ENCODE measurements around the gene DLL1. TPM values are rescaled to one million over a fixed set of nuclear protein-coding genes. Genes with fewer than 3 reads are reported as not detected.

Gene DLL1
- total and polyA plus RNA-seq, 9 of the 15 experiments (the other 6 are each of a cell fraction or from before 2014, with no cell fraction given) = not detected

DNA sequence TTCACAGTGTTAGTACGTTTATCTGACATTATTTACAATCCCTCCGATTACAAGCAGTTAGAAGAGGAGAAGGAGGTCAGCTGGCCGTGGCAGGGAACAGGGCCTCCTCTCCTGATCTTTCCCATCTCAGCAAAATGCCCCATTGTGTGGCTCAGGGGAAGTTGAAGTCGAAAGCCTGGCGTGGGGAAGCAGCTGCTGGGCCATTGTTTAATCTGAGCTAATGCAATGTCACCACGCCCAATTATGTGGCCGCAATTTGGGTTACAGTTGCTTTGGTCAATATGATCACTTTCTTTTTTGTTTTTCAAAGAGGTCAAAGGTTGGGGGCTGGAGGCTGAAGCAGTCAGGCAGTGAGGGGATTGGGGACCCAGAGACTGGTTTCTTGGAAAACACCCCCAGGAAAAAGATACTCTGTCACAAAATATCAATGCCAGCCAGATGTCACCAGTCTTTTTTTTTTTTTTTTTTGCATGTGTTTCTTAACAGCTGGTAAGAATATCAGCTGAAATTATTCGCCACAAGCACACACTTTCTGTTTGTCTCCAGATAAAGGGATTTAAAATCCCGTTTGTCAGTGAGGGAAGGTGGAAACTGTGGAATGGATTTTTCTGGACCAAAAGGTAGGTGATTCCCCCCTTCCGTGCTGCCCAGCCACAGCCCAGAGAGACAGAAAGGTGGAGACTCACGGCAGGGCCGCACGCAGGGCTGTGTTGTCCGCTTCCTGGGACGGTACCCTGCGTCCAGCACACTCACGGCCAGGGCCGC is 24.6 kb downstream of the DLL1 start (continued):
- TF ChIP-seq, protein P1, sequence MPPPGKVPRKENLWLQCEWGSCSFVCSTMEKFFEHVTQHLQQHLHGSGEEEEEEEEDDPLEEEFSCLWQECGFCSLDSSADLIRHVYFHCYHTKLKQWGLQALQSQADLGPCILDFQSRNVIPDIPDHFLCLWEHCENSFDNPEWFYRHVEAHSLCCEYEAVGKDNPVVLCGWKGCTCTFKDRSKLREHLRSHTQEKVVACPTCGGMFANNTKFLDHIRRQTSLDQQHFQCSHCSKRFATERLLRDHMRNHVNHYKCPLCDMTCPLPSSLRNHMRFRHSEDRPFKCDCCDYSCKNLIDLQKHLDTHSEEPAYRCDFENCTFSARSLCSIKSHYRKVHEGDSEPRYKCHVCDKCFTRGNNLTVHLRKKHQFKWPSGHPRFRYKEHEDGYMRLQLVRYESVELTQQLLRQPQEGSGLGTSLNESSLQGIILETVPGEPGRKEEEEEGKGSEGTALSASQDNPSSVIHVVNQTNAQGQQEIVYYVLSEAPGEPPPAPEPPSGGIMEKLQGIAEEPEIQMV (tag; conservative IDR thresholded peaks at IDR 0.05; ENCODE audit: low read depth) = no peak
- no peak for TF ChIP-seq ZNF75A (CRISPR knock-in tag; IDR thresholded peaks at IDR 0.05)
- TF ChIP-seq, protein P2, sequence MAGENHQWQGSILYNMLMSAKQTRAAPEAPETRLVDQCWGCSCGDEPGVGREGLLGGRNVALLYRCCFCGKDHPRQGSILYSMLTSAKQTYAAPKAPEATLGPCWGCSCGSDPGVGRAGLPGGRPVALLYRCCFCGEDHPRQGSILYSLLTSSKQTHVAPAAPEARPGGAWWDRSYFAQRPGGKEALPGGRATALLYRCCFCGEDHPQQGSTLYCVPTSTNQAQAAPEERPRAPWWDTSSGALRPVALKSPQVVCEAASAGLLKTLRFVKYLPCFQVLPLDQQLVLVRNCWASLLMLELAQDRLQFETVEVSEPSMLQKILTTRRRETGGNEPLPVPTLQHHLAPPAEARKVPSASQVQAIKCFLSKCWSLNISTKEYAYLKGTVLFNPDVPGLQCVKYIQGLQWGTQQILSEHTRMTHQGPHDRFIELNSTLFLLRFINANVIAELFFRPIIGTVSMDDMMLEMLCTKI (IDR thresholded peaks at IDR 0.05; ENCODE audit: partially characterized antibody) = no peak

DNA sequence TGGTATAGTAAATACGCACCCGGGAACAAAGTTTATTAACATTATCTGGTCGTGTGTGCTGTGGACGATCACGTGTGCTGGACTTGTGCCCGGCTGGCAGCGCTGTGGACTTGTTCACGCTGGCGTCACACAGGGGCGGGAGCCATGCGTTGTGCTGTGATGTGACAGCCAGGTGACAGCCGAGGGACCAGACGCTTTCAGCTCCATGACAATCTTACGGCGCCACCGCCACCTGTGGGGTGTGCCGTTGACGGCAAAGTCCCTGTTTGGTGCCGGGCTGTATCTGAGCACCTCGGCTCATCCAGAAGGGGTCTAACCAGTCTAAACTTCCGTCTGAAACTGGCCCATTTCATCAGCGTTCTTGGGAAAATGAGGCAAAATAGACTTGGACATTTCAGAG is 25.2 kb downstream of the DLL1 start:
- in situ Hi-C loops (cut with MboI) (no loop called here), intact Hi-C loops (cut with micrococcal nuclease) (no loop called here)
- Histone ChIP-seq H2AFZ (ENCODE audit: low read depth, low read length) (no peak overlapping the region), H3K27me3 (ENCODE audit: control insufficient read depth in 2 of 2, insufficient read depth in 2 of 2, low read length in 2 of 2) (peaks cover 62 to 84% of the 10 kb centered on the region in 2 experiments), H3K79me2 (ENCODE audit: control insufficient read depth, insufficient read depth, low read length) (no peaks in the 10 kb centered on the region), H3K27ac (ENCODE audit: extremely low read depth, low read depth, low read length) (no peak overlapping the region), H3K36me3 (ENCODE audit: control insufficient read depth, insufficient read depth, low read length) (no peaks in the 10 kb centered on the region), H3K4me2 (ENCODE audit: insufficient read depth, low read length) (no peak overlapping the region), H4K20me1 (replicated peaks; ENCODE audit: control insufficient read depth, insufficient read depth, low read length) (no peaks in the 10 kb centered on the region; the same call in none of the 2 replicates), H3K9ac (ENCODE audit: insufficient read depth in 1 of 2, low read depth in 2 of 2, low read length in 2 of 2) (no peak overlapping the region), H3K4me1 (replicated peaks in 1 of 2; ENCODE audit: control insufficient read depth in 2 of 2, insufficient read depth in 2 of 2, low read length in 2 of 2) (peaks cover 0 to 10% of the 10 kb centered on the region in 2 experiments; a peak in 2 of 5 replicates), H3K9me1 (ENCODE audit: control insufficient read depth, insufficient read depth, low read length) (no peaks in the 10 kb centered on the region), H3K9me3 (replicated peaks; ENCODE audit: control insufficient read depth, insufficient read depth, low read depth, low read length) (no peaks in the 10 kb centered on the region), H3K4me3 (no peak overlapping the region)
- ATAC-seq = peak; percentile 56
- ChIA-PET CTCF (ENCODE audit: low intra/inter-chr PET ratio) (no interaction called here), POLR2A (interaction anchor here (0.8 to 1.7 kb wide), 2 partner anchors 10 to 15 kb away, joined by 3 to 6 read pairs; no protein-coding TSS in a partner anchor)
- no peak for TF ChIP-seq RBM15 (IDR thresholded peaks at IDR 0.05; ENCODE audit: insufficient read depth, low read length)
- TF ChIP-seq, protein P3, sequence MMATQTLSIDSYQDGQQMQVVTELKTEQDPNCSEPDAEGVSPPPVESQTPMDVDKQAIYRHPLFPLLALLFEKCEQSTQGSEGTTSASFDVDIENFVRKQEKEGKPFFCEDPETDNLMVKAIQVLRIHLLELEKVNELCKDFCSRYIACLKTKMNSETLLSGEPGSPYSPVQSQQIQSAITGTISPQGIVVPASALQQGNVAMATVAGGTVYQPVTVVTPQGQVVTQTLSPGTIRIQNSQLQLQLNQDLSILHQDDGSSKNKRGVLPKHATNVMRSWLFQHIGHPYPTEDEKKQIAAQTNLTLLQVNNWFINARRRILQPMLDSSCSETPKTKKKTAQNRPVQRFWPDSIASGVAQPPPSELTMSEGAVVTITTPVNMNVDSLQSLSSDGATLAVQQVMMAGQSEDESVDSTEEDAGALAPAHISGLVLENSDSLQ (IDR thresholded peaks at IDR 0.05) = peak; percentile 49
- peak; percentile 5 for TF ChIP-seq MEIS2 (IDR thresholded peaks at IDR 0.05; ENCODE audit: partially characterized antibody)
- TF ChIP-seq, protein P4, sequence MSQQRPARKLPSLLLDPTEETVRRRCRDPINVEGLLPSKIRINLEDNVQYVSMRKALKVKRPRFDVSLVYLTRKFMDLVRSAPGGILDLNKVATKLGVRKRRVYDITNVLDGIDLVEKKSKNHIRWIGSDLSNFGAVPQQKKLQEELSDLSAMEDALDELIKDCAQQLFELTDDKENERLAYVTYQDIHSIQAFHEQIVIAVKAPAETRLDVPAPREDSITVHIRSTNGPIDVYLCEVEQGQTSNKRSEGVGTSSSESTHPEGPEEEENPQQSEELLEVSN (IDR thresholded peaks at IDR 0.05; ENCODE audit: borderline replicate concordance in 1 of 2, extremely low read depth in 1 of 2, insufficient read depth in 1 of 2, insufficient read length in 1 of 2, low read depth in 1 of 2, low read length in 1 of 2, poor library complexity in 1 of 2, severe bottlenecking in 1 of 2) = peak in 1 of 2 experiments; percentile 29
- TF ChIP-seq, protein P5, sequence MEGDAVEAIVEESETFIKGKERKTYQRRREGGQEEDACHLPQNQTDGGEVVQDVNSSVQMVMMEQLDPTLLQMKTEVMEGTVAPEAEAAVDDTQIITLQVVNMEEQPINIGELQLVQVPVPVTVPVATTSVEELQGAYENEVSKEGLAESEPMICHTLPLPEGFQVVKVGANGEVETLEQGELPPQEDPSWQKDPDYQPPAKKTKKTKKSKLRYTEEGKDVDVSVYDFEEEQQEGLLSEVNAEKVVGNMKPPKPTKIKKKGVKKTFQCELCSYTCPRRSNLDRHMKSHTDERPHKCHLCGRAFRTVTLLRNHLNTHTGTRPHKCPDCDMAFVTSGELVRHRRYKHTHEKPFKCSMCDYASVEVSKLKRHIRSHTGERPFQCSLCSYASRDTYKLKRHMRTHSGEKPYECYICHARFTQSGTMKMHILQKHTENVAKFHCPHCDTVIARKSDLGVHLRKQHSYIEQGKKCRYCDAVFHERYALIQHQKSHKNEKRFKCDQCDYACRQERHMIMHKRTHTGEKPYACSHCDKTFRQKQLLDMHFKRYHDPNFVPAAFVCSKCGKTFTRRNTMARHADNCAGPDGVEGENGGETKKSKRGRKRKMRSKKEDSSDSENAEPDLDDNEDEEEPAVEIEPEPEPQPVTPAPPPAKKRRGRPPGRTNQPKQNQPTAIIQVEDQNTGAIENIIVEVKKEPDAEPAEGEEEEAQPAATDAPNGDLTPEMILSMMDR (IDR thresholded peaks at IDR 0.05 in 2 of 3, conservative IDR thresholded peaks at IDR 0.05 in 1 of 3; ENCODE audit: insufficient read depth in 2 of 3, low read depth in 1 of 3, low read length in 3 of 3) = peak in 2 of 3 experiments; percentile 2 to 26; a peak in 1 of 6 replicates
- TF ChIP-seq RAD21 (CRISPR knock-in tag; conservative IDR thresholded peaks at IDR 0.05 in 1 of 2, IDR thresholded peaks at IDR 0.05 in 1 of 2) = peak in 1 of 2 experiments; percentile 7; a peak in 1 of 4 replicates
- no TSS peak for BruUV-seq (replicated peaks)
- peak in 1 of 4 experiments; percentile 16 for DNase-seq (ENCODE audit: extremely low read depth in 1 of 4, low spot score in 3 of 4)
- WGBS (ENCODE audit: insufficient coverage, low coverage, missing lambda C conversion rate) = 6% methylated on average over 22 of the region's 22 CpGs
- no peak for FAIRE-seq
